Keratinocyte (primary cell): Measurements from ENCODE around the gene CHAF1B. TPM values are rescaled to one million over a fixed set of nuclear protein-coding genes. Genes with fewer than 3 reads are reported as not detected.

Experiments used
- DNase-seq: peaks from one replicate; pipeline ENCODE4 v3.0.0-alpha.2; 2011; ENCODE audit warnings: low read depth, missing footprints, low spot score
- FAIRE-seq: peaks from 2 replicates; lab custom pipeline; 2011; peaks lifted over from hg19 to GRCh38; lab: Jason Lieb, UNC
- H2AFZ ChIP-seq: 2 replicates; pipeline ENCODE4 v1.6.0; 2012; ENCODE audit warnings: low read length, control low read depth, inconsistent platforms; ENCODE audit not compliant: control insufficient read depth
- H3K27ac ChIP-seq: 2 replicates; pipeline ENCODE4 v1.5.1; 2011; ENCODE audit warnings: low read length; ENCODE audit not compliant: control insufficient read depth, insufficient read depth
- H3K27me3 ChIP-seq: 3 replicates; pipeline ENCODE4 v1.6.0; 2011; ENCODE audit warnings: low read length; ENCODE audit not compliant: control insufficient read depth, insufficient read depth; ENCODE audit errors: extremely low read depth
- H3K36me3 ChIP-seq, 2 experiments: 2 replicates in 1 of 2; 3 replicates in 1 of 2; pipeline ENCODE4 v1.5.1; 2011; ENCODE audit warnings: low read length in 2 of 2, mild to moderate bottlenecking in 1 of 2; ENCODE audit not compliant: control insufficient read depth in 2 of 2, insufficient read depth in 2 of 2; ENCODE audit errors: extremely low read depth in 1 of 2
- H3K4me1 ChIP-seq: 3 replicates; pipeline ENCODE4 v1.5.1; 2011; ENCODE audit warnings: low read length; ENCODE audit not compliant: control insufficient read depth, insufficient read depth; ENCODE audit errors: extremely low read depth
- H3K4me2 ChIP-seq: 3 replicates; pipeline ENCODE4 v1.6.0; 2011; ENCODE audit warnings: low read depth, low read length; ENCODE audit not compliant: control insufficient read depth, insufficient read depth; ENCODE audit errors: extremely low read depth
- H3K4me3 ChIP-seq, 3 experiments: fragments of 200-600 bp in 1 of 3; sonication (generic) in 1 of 3; 2 replicates in 2 of 3; 3 replicates in 1 of 3; pipeline ENCODE4 v1.5.1; 2011 to 2016; ENCODE audit warnings: low read length in 3 of 3, mild to moderate bottlenecking in 3 of 3, control low read depth in 2 of 3, inconsistent platforms in 1 of 3, low read depth in 1 of 3, mixed read lengths in 1 of 3, mixed run types in 1 of 3, moderate library complexity in 1 of 3; ENCODE audit not compliant: control insufficient read depth in 2 of 3, insufficient read depth in 2 of 3; ENCODE audit errors: extremely low read depth in 1 of 3
- H3K79me2 ChIP-seq: 2 replicates; pipeline ENCODE4 v1.6.0; 2012; ENCODE audit warnings: low read length; ENCODE audit not compliant: control insufficient read depth, insufficient read depth
- H3K9ac ChIP-seq: 3 replicates; pipeline ENCODE4 v1.6.0; 2011; ENCODE audit warnings: low read length; ENCODE audit not compliant: control insufficient read depth, insufficient read depth; ENCODE audit errors: extremely low read depth
- H3K9me1 ChIP-seq: 3 replicates; pipeline ENCODE4 v1.6.0; 2011; ENCODE audit warnings: low read length; ENCODE audit not compliant: control insufficient read depth, insufficient read depth; ENCODE audit errors: extremely low read depth
- H3K9me3 ChIP-seq: 2 replicates; pipeline ENCODE4 v1.5.1; 2012; ENCODE audit warnings: low read depth, low read length; ENCODE audit not compliant: control insufficient read depth
- H4K20me1 ChIP-seq: 3 replicates; pipeline ENCODE4 v1.6.0; 2011; ENCODE audit warnings: low read length; ENCODE audit not compliant: control insufficient read depth, insufficient read depth; ENCODE audit errors: extremely low read depth
- CTCF ChIP-seq, 3 experiments: IDR thresholded peaks in 1 of 3; conservative IDR thresholded peaks in 1 of 3; optimal IDR thresholded peaks in 1 of 3; 2 replicates in 2 of 3; 3 replicates in 1 of 3; pipeline versions ENCODE3 to v1.5.1; 2011; ENCODE audit warnings: low read length in 3 of 3, mild to moderate bottlenecking in 3 of 3, moderate library complexity in 2 of 3, control low read depth in 1 of 3, inconsistent platforms in 1 of 3; ENCODE audit not compliant: insufficient read depth in 2 of 3; ENCODE audit errors: extremely low read depth in 1 of 3
- EZH2 ChIP-seq: IDR thresholded peaks from one replicate; pipeline ENCODE4 v1.6.1; 2012; ENCODE audit warnings: inconsistent platforms, mild to moderate bottlenecking, low read length, moderate library complexity
- dilution Hi-C: fragments of 300-500 bp; cut with MboI; formaldehyde crosslinking; loops from one replicate; pipeline ENCODE4 v1.7.0; 2020; ENCODE audit warnings: low sequenced_read_pairs; ENCODE audit not compliant: extremely low pct_ligation_motif_present
- polyA plus RNA-seq, 5 experiments: library from polyadenylated mRNA; depleted of rRNA in 3 of 5; stranded (reverse) in 3 of 5; stranded (forward) in 1 of 5; unstranded in 1 of 5; fragments of >200 nt; gene quantifications; 1 replicate in 1 of 5; 2 replicates in 3 of 5; 3 replicates in 1 of 5; pipeline versions ENCODE4 v1.2.1 to v1.2.3, GENCODE V29; 2011 to 2012; ENCODE audit warnings: missing spikeins in 2 of 5, low read depth in 1 of 5, low replicate concordance in 1 of 5

Gene CHAF1B
- polyA plus RNA-seq, 1 donor (not counting 4 experiments of a cell fraction or from before 2014, with no cell fraction given) = 6.8 TPM

- H3K4me1 ChIP-seq = no peaks in the 10 kb centered on the region
- no peaks in the 10 kb centered on the region for H3K79me2 ChIP-seq
- H2AFZ ChIP-seq = no peak overlapping the region
- H3K9me3 ChIP-seq = no peaks in the 10 kb centered on the region
- H3K36me3 ChIP-seq = no peaks in the 10 kb centered on the region
- TF ChIP-seq CTCF (optimal IDR thresholded peaks at IDR 0.05 in 1 of 3, IDR thresholded peaks at IDR 0.05 in 1 of 3, conservative IDR thresholded peaks at IDR 0.05 in 1 of 3; ENCODE audit: extremely low read depth in 1 of 3, insufficient read depth in 2 of 3, low read length in 3 of 3) (no peak), EZH2 (no peak)
- no peaks in the 10 kb centered on the region for H4K20me1 ChIP-seq
- H3K9ac ChIP-seq = no peak overlapping the region
- FAIRE-seq = no peak
- no peaks in the 10 kb centered on the region for H3K27me3 ChIP-seq
- dilution Hi-C loops = no loop called here
- no peak for DNase-seq
- H3K9me1 ChIP-seq = no peaks in the 10 kb centered on the region
- no peak overlapping the region for H3K4me2 ChIP-seq
- H3K27ac ChIP-seq = no peak overlapping the region
- H3K4me3 ChIP-seq = no peak overlapping the region
These were observed 67.2 kb downstream of the CHAF1B start for GRCh38 chr21:36452281-36452825.

- Histone ChIP-seq H3K9me3 (no peaks in the 10 kb centered on the region), H3K79me2 (no peaks in the 10 kb centered on the region), H3K36me3 (no peaks in the 10 kb centered on the region), H3K27me3 (no peaks in the 10 kb centered on the region), H4K20me1 (no peaks in the 10 kb centered on the region), H3K4me3 (no peak overlapping the region), H3K4me2 (no peak overlapping the region), H3K4me1 (no peaks in the 10 kb centered on the region), H3K27ac (no peak overlapping the region), H3K9me1 (no peaks in the 10 kb centered on the region), H2AFZ (no peak overlapping the region), H3K9ac (no peak overlapping the region)
- TF ChIP-seq CTCF (optimal IDR thresholded peaks at IDR 0.05 in 1 of 3, IDR thresholded peaks at IDR 0.05 in 1 of 3, conservative IDR thresholded peaks at IDR 0.05 in 1 of 3; ENCODE audit: extremely low read depth in 1 of 3, insufficient read depth in 2 of 3, low read length in 3 of 3) = no peak
- no peak for TF ChIP-seq EZH2
- dilution Hi-C loops = no loop called here
- FAIRE-seq (no peak), DNase-seq (no peak)
These were observed 68.9 kb downstream of the CHAF1B start for GRCh38 chr21:36454093-36454531.
